ENCODE results near the gene ZNF326. TPM values are rescaled to one million over a fixed set of nuclear protein-coding genes. Genes with fewer than 3 reads are reported as not detected.

Gene ZNF326
- total RNA-seq: 37.3 and 39.1 TPM in 2 replicates

- Mint-ChIP-seq H3K4me1 (ENCODE audit: low read depth) (peaks cover 46% of the 10 kb centered on the region), H3K27ac (peak within 1 kb of the TSS; percentile 97), H3K27me3 (ENCODE audit: insufficient read depth) (no peaks in the 10 kb centered on the region), H3K36me3 (ENCODE audit: low read depth) (peaks cover 19% of the 10 kb centered on the region), H3K4me3 (peak within 1 kb of the TSS; percentile 99), H3K9me3 (no peaks in the 10 kb centered on the region)
- peak; percentile 93 for DNase-seq (ENCODE audit: low spot score)
- intact Hi-C loops (cut with micrococcal nuclease): loop anchor here (1.0 to 5.0 kb wide), 8 partner anchors 152 to 1313 kb away; partner anchors contain the start of genes LRRC8C, LRRC8D and PKN2
Measured at GRCh38 chr1:89994805-89995597, at the start of gene ZNF326. TSS of gene ZNF326 (plus strand) at chr1:89995110. CDS start at chr1:89995258, 148 bp downstream.

GRCh38 chr1:89945852-89946476, 48.9 kb upstream of the ZNF326 start:
- peaks cover 4% of the 10 kb centered on the region for H3K9me3 Mint-ChIP-seq
- intact Hi-C loops (cut with micrococcal nuclease): no loop called here
- DNase-seq (ENCODE audit: low spot score): no peak

GRCh38 chr1:89946532-89946931, 48.4 kb upstream of the ZNF326 start:
- DNase-seq (ENCODE audit: low spot score): no peak
- no peaks in the 10 kb centered on the region for H3K27me3 Mint-ChIP-seq (ENCODE audit: insufficient read depth)
- no peak overlapping the region for H3K4me3 Mint-ChIP-seq
- peaks cover 4% of the 10 kb centered on the region for H3K9me3 Mint-ChIP-seq
- H3K36me3 Mint-ChIP-seq (ENCODE audit: low read depth): no peaks in the 10 kb centered on the region
- H3K27ac Mint-ChIP-seq: no peak overlapping the region
- intact Hi-C loops (cut with micrococcal nuclease): no loop called here
- peaks cover 5% of the 10 kb centered on the region for H3K4me1 Mint-ChIP-seq (ENCODE audit: low read depth)

More at GRCh38 chr1:89945852-89946476, 48.9 kb upstream of the ZNF326 start:
- no peaks in the 10 kb centered on the region for H3K27me3 Mint-ChIP-seq (ENCODE audit: insufficient read depth)
- H3K4me3 Mint-ChIP-seq: no peak overlapping the region
- H3K27ac Mint-ChIP-seq: no peak overlapping the region
- H3K36me3 Mint-ChIP-seq (ENCODE audit: low read depth): no peaks in the 10 kb centered on the region
- peaks cover 5% of the 10 kb centered on the region for H3K4me1 Mint-ChIP-seq (ENCODE audit: low read depth)

- H3K27me3 Mint-ChIP-seq (ENCODE audit: insufficient read depth): no peaks in the 10 kb centered on the region
- H3K4me3 Mint-ChIP-seq: no peak overlapping the region
- no peak overlapping the region for H3K27ac Mint-ChIP-seq
- DNase-seq (ENCODE audit: low spot score): no peak
- H3K9me3 Mint-ChIP-seq: peaks cover 4% of the 10 kb centered on the region
- no peaks in the 10 kb centered on the region for H3K36me3 Mint-ChIP-seq (ENCODE audit: low read depth)
- H3K4me1 Mint-ChIP-seq (ENCODE audit: low read depth): peaks cover 13% of the 10 kb centered on the region
- intact Hi-C loops (cut with micrococcal nuclease): no loop called here
Measured at GRCh38 chr1:89948722-89949345, 46.1 kb upstream of the ZNF326 start.

GRCh38 chr1:89949991-89950624, 44.8 kb upstream of the ZNF326 start:
- Mint-ChIP-seq H3K27ac (no peak overlapping the region), H3K36me3 (ENCODE audit: low read depth) (no peaks in the 10 kb centered on the region), H3K4me1 (ENCODE audit: low read depth) (peaks cover 22% of the 10 kb centered on the region), H3K27me3 (ENCODE audit: insufficient read depth) (no peaks in the 10 kb centered on the region), H3K9me3 (peaks cover 4% of the 10 kb centered on the region), H3K4me3 (no peak overlapping the region)
- no peak for DNase-seq (ENCODE audit: low spot score)
- intact Hi-C loops (cut with micrococcal nuclease): no loop called here

GRCh38 chr1:89950703-89951102, 44.2 kb upstream of the ZNF326 start:
- intact Hi-C loops (cut with micrococcal nuclease): no loop called here
- H3K4me3 Mint-ChIP-seq: no peak overlapping the region
- no peaks in the 10 kb centered on the region for H3K27me3 Mint-ChIP-seq (ENCODE audit: insufficient read depth)
- no peaks in the 10 kb centered on the region for H3K36me3 Mint-ChIP-seq (ENCODE audit: low read depth)
- H3K27ac Mint-ChIP-seq: no peak overlapping the region
- DNase-seq (ENCODE audit: low spot score): no peak
- peaks cover 28% of the 10 kb centered on the region for H3K4me1 Mint-ChIP-seq (ENCODE audit: low read depth)
- H3K9me3 Mint-ChIP-seq: peaks cover 4% of the 10 kb centered on the region

GRCh38 chr1:89951766-89952604, 42.9 kb upstream of the ZNF326 start:
- DNase-seq (ENCODE audit: low spot score): no peak
- H3K4me1 Mint-ChIP-seq (ENCODE audit: low read depth): peaks cover 35% of the 10 kb centered on the region
- intact Hi-C loops (cut with micrococcal nuclease): no loop called here
- no peaks in the 10 kb centered on the region for H3K36me3 Mint-ChIP-seq (ENCODE audit: low read depth)
- H3K4me3 Mint-ChIP-seq: no peak overlapping the region
- no peak overlapping the region for H3K27ac Mint-ChIP-seq
- no peaks in the 10 kb centered on the region for H3K27me3 Mint-ChIP-seq (ENCODE audit: insufficient read depth)
- peaks cover 4% of the 10 kb centered on the region for H3K9me3 Mint-ChIP-seq

- Mint-ChIP-seq H3K36me3 (ENCODE audit: low read depth) (no peaks in the 10 kb centered on the region), H3K4me3 (no peak overlapping the region), H3K27ac (no peak overlapping the region), H3K4me1 (ENCODE audit: low read depth) (peaks cover 42% of the 10 kb centered on the region), H3K9me3 (peaks cover 4% of the 10 kb centered on the region), H3K27me3 (ENCODE audit: insufficient read depth) (no peaks in the 10 kb centered on the region)
- DNase-seq (ENCODE audit: low spot score): no peak
- intact Hi-C loops (cut with micrococcal nuclease): loop anchor here (1.0 kb wide), 1 partner anchor 148 kb away; no protein-coding TSS in a partner anchor
Measured at GRCh38 chr1:89952605-89953130, 42.2 kb upstream of the ZNF326 start.

- intact Hi-C loops (cut with micrococcal nuclease): loop anchor here (1.0 kb wide), 1 partner anchor 149 kb away; no protein-coding TSS in a partner anchor
- Mint-ChIP-seq H3K4me1 (ENCODE audit: low read depth) (peaks cover 47% of the 10 kb centered on the region), H3K36me3 (ENCODE audit: low read depth) (no peaks in the 10 kb centered on the region), H3K27ac (no peak overlapping the region), H3K4me3 (no peak overlapping the region), H3K27me3 (ENCODE audit: insufficient read depth) (no peaks in the 10 kb centered on the region), H3K9me3 (peaks cover under 1% of the 10 kb centered on the region)
- no peak for DNase-seq (ENCODE audit: low spot score)
Measured at GRCh38 chr1:89953131-89953626, 41.7 kb upstream of the ZNF326 start.

- H3K36me3 Mint-ChIP-seq (ENCODE audit: low read depth): no peaks in the 10 kb centered on the region
- no peak overlapping the region for H3K27ac Mint-ChIP-seq
- H3K27me3 Mint-ChIP-seq (ENCODE audit: insufficient read depth): no peaks in the 10 kb centered on the region
- DNase-seq (ENCODE audit: low spot score): no peak
- peaks cover 51% of the 10 kb centered on the region for H3K4me1 Mint-ChIP-seq (ENCODE audit: low read depth)
- H3K4me3 Mint-ChIP-seq: no peak overlapping the region
- no peaks in the 10 kb centered on the region for H3K9me3 Mint-ChIP-seq
- intact Hi-C loops (cut with micrococcal nuclease): loop anchor here (1.0 kb wide), 1 partner anchor 150 kb away; no protein-coding TSS in a partner anchor
Measured at GRCh38 chr1:89953929-89954328, 41.0 kb upstream of the ZNF326 start.

GRCh38 chr1:89954401-89954800, 40.5 kb upstream of the ZNF326 start:
- intact Hi-C loops (cut with micrococcal nuclease): no loop called here

More at GRCh38 chr1:89954401-89954800, 40.5 kb upstream of the ZNF326 start:
- Mint-ChIP-seq H3K36me3 (ENCODE audit: low read depth) (peaks cover under 1% of the 10 kb centered on the region), H3K4me1 (ENCODE audit: low read depth) (peaks cover 51% of the 10 kb centered on the region), H3K27me3 (ENCODE audit: insufficient read depth) (no peaks in the 10 kb centered on the region), H3K27ac (no peak overlapping the region), H3K4me3 (no peak overlapping the region), H3K9me3 (peaks cover 3% of the 10 kb centered on the region)
- DNase-seq (ENCODE audit: low spot score): no peak

All from activated T-helper 1 cell treated with anti-CD3 and anti-CD28 coated beads, Interleukin-12 subunit alpha, Interleukin-12 subunit beta, Interleukin-2, Interleukin-4 antibody, amounts not matched to agents 30 ng/mL and 10 ng/mL and 1 ng/mL, durations not matched to agents 14 hours and 24 hours and 36 hours (primary cell).